B cell (primary cell): ENCODE measurements around the gene SLC47A2.

Experiments
- CTCF ChIP-seq: fragments of 200-600 bp; IDR thresholded peaks from one replicate; pipeline ENCODE4 v1.8.0; 2022; ENCODE audit warnings: antibody characterized with exemption, mild to moderate bottlenecking
- EZH2 ChIP-seq: IDR thresholded peaks from 2 replicates; pipeline ENCODE4 v1.6.1; 2012; ENCODE audit warnings: borderline replicate concordance, low read depth, mild to moderate bottlenecking, moderate library complexity, low read length; ENCODE audit not compliant: insufficient read depth, poor library complexity, severe bottlenecking

GRCh38 chr17:19673623-19674022 lies 42.8 kb downstream of the SLC47A2 start:
- TF ChIP-seq CTCF (no peak), EZH2 (no peak)
